Superior temporal gyrus (tissue), 1 donor: ENCODE data around the gene ZNF117.
"Not testable (repeated sequence)": the region's sequence is repeated elsewhere in the genome, so short reads cannot be mapped to it uniquely, and the experiment has no call there.

Experiments
- DNase-seq: peaks from one replicate; pipeline ENCODE4 v3.0.0-alpha.2; 2016; ENCODE audit errors: extremely low spot score

The ZNF117 gene

DNA sequence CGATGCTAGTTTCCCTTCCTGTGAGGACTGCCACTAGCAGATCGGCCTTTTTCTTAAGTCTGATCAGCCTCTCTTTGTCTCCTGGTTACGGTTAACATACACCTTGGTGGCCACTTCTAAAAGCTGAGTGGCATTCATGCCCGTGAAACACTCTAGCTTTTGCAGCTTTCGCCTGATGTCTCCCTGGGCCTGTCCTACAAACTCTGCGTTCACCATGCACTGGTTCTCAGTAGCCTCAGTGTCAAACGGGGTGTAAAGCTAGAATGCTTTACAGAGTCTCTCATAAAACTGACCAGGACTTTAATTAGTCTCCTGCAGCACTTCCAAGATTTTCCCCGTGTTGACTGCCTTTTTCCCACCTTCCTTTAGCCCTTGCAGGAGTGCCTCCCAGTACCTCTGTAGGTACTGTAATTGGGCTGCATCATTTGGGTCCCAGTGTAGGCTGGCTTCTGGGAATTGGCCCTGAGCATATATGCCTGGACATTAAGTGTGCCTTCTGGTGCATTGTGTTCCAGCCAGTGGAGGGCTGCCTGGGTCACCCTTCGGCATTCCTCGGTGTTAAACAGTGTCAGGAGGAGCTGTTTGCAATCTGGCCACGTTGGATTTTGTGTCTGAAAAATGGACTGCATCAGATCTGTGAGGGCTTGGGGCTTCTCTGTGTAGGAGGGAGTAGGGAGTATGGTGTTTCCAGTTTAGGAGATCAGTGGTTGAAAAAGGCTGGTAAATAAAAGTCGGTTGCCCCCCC is 6.5 kb upstream of the ZNF117 start:
- DNase-seq, result no peak

DNA sequence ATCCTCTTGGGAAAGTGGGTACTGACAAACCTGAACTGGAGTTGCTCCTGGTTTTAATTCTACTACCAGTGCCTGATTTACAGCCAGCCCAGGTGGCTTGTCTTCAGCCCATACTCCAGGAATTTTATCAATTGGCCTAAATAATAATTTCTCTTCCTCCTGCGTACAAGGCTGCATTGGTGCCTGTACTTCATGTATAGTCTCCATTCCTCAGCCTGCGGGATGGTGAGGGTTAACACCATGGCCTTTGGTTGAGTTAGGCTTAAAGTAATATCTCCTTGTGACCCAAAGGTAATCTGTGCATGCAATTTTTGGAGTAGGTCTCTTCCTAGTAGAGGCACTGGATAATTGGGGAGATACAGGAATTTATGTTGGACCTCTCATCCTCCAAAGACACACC is 5.5 kb upstream of the ZNF117 start:
- DNase-seq, result no peak

DNA sequence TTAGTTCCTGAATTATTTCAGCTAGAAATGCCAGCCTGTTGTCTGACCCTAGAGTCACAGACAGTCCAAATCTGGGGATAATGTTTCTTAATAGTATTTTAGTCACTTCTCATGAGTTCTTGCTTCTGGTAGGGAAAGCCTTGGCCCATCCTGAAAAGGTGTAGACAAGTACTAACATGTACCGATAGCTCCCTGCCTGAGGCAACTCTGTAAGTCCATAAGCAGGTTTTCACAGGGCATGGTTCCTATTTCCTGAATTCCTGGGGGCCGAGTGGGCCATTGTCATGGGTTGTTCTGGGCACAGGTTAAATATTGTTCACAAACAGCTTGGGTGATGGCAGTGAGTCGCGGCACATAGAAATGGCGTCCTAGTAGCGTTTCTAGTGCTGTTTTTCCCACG is 3.1 kb upstream of the ZNF117 start:
- no peak for DNase-seq

DNA sequence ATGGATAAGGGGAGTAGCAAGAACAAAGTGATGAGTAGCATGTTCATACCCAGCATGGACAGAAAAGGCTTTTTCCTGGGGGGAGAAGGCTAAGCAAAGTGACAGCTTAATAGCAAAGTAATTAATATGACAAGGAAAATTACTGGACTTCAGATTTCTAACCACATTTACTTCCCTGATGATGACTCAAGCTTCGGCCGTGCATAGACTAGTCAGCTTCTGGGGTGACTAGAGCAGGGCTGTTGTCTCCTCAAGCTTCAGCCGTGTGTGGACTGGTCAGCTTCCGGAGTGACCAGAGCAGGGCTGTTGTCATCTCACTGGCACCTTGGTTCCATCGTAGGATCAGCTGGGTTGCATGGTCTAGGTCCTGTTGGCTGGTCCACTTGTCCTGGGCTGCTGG is 2.1 kb upstream of the ZNF117 start:
- DNase-seq, result no peak

DNA sequence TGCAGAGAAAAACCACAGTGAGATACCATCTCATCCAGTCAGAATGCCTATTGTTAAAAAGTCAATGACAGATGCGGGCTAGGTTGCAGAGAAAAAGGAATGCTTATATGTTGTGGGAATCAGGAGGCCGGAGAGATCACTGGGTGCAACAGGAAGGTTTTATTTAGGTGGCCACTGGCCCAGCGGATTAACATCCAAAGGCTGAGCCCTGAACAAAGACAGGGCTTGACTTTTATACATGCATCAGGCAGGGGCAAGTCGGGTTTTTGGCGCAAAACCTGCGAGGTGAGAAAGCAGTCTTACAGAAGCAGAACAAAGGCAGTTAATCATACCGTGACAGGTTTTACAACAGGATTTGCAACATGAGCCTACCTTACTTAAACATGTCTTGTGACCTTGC is 620 bp downstream of the ZNF117 start:
- DNase-seq, result no peak

DNA sequence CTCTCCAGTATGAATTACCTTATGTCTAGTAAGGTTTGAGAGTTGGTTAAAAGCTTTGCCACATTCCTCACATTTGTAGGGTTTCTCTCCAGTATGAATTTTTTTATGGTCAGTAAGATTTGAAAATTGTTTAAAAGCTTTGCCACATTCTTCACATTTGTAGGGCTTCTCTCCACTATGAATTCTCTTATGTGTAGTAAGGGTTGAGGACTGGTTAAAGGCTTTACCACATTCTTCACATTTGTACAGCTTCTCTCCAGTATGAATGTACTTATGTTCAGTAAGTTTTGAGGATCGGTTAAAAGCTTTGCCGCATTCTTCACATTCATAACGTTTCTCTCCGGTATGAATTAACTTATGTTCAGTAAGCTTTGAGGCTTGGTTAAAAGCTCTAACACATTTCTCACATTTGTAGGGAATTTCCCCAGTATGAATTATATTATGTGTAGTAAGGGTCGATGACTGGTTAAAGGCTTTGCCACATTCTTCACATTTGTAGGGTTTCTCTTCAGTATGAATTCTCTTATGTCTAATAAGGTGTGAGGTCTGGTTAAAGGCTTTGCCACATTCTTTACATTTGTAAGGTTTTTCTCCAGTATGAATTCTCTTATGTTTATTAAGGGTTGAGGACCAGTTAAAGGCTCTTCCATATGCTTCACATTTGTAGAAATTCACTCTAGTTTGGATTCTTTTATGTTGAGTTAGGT is 12.2 kb downstream of the ZNF117 start:
- no peak for DNase-seq

DNA sequence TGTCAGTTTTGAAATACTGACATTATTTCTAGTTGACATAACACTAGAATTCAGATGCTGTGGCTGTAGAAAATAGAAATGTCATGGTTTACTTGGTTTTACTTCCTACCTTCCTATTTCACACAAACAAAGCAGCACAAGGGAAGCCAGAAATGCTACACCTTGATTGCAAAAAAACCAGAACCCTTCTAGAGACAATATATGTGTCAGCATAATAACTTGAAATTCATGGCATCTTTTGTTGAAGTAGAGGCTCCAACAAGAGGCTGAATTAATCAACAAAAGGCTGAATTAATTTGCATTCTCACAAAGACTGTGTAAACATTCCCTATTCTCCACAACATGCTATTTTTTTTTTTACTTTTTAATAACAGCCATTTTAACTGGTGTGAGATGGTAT is 25.2 kb downstream of the ZNF117 start:
- DNase-seq, result no peak

DNA sequence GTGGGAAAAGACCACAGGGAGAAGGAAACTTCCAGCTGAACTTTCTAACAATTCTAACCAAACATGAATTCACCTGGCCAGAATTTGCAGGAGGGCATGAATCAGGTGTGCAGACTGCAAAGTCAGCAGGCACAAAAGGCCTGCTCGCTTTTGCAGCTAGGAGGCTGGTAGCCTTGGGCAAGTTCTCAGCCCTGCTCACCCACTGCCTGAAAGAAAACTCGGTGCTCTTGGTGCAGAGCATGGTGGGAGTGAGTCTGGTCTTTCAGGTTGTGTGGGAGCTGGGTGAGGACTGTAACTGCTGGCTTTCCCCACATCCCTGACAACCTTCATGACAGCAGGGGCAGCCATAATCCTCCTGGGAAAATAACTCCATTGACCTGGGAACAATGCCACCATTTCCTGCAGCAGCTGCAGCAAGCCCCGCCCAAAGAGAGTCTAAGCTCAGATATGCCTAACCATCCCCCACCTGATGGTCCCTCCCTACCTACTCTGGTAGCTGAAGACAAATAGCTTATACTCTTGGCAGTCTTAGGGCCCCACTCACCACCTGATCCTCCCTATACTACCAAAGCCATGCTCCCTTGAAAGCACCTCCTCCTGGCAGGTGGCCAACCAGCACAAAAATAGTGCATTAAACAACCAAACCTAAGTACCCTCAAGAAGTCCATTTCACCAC is 31.6 kb downstream of the ZNF117 start:
- no peak for DNase-seq

DNA sequence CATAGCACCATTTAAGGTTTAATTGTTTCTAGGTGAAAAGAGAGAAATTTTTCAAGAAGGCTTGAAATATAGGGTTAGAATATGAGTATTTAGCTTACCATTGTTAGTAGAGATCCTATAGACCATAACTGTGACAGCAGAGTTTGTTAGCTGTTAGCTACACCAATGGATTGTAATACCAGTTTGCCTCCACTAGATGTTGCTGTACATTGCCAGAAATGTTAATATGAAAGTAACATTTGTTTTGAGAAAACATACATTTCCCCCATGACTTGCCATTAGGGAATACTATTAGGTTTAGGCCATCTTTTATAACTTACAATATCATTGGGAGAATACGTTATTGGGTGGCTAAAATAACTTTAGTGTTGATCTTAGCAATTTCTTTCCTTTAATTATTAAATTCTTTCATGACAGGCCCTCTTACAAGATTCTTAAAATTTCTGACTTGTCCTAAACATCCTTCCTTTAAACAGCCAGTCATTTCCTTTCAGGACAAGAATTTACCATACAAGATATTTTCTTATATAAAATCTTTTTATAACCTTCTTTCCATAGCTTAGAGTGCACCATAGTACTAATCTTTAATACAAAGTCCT is 39.5 kb downstream of the ZNF117 start:
- peak; percentile 87 for DNase-seq

DNA sequence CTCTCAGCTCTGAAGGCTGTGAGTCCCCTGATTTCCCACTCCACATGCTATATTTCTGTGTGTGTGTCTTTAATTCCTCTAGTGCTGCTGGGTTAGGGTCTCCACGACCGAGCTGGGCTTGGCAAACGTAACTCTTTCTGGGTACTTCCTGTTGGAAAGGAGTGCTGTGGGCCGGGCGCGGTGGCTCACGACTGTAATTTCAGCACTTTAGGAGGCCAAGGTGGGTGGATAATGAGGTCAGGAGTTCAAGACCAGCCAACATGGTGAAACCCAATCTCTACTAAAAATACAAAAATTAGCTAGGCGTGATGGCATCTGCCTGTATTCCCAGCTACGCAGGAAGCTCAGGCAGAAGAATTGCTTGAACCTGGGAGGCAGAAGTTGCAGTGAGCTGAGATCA is 40.2 kb downstream of the ZNF117 start:
- not testable (repeated sequence) for DNase-seq

DNA sequence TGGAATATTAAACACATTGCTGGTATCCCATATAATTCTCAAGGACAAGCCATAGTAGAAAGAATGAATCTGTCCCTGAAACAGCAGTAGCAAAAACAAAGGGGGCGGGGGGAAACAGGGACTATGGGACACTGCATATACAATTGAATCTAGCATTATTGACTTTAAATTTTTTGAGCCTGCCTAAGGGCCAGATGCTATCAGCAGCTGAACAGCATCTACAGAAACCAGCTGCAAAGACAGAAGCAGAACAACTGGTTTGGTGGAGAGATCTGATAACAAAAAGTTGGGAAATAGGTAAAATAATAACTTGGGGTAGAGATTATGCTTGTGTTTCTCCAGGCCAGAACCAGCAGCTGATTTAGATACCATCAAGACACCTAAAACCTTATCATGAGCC is 42.1 kb downstream of the ZNF117 start:
- not testable (repeated sequence) for DNase-seq

DNA sequence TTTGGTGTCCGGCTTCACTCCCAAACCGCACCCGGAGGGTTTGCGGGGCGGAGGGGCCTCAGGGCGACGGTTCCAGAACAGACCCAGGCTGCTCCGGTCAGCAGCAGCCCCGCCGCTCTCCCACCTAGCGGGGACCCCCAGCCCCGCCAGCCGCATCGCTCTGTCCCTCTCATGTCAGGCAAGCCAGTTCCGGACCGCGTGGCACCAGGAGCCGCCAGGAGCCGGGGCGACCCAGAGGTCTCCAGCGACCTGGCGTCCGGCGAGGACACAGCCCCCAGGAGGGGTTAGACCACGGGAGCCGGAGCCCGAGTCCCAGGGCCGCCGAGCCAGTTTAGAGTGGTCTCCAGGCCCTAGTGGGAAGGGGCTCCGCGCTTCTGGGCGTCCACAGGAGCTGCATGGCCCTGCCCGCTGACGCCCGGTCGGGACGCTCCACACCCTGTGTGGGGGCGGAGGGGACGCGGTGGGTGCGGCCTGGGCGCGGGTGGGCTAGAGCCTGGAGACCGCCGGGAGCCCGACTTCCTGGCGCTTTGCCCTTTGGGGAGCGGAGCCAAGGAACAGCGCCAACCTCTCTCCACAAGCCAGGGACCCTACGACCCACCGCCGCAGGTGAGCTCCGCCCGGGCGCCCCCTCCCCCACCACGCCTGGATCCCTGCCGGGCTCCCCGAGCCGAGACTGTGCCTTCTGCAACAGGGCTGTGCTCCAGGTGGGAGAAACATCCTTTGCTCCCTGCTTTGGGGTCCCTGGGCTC is 43.4 kb downstream of the ZNF117 start:
- DNase-seq, result no peak

DNA sequence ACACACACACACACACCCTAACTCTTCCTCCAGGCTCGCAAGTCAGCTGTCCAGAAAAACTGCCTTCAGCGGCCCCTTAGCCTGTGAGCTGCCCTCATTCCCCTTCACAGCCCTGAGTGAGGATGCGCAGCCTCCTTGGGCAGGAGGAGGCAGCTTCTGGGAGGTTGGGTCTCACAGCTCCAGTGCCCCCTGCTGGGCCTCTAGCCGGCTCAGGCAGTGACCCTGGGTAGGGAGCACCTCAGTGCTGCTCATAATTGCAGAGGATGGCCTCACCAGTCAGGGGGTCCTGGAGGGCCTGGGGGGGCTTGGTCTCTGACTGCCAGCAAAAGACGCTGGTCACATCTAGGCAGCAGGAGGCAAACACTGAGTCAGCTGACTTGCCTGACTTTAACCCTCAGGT is 44.1 kb downstream of the ZNF117 start:
- no peak for DNase-seq

DNA sequence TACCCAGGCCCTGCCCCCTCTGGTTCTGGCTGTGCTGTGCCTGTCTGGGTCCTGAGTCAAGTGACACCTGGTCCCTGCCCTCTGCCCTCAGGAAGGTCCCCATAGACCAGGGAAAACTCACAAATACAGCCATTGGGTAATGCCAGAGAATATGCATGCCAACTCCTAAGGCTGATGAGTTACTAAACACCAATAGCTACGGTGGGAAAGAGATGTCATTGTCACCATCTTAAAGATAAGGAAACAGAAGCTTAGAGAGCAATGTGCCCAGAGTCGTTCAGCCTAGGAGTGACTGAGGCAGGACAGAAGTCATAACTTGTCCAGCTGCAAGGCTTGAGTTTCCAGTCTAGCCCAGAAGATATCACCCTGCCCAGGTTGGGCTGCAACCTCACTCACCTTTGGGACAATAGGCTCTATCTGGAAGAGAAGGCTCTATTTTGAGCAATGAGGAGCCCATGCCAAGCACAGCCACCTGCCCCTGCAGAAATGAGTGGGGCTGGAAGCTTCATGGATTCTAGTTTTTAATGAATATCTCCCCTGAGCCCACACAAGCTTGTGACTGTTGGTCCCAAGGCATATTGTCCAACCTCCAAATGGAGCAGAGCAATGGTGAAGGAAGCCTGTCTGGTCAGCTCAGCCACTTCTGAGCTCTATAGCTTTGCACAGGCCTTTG is 45.2 kb downstream of the ZNF117 start:
- no peak for DNase-seq

DNA sequence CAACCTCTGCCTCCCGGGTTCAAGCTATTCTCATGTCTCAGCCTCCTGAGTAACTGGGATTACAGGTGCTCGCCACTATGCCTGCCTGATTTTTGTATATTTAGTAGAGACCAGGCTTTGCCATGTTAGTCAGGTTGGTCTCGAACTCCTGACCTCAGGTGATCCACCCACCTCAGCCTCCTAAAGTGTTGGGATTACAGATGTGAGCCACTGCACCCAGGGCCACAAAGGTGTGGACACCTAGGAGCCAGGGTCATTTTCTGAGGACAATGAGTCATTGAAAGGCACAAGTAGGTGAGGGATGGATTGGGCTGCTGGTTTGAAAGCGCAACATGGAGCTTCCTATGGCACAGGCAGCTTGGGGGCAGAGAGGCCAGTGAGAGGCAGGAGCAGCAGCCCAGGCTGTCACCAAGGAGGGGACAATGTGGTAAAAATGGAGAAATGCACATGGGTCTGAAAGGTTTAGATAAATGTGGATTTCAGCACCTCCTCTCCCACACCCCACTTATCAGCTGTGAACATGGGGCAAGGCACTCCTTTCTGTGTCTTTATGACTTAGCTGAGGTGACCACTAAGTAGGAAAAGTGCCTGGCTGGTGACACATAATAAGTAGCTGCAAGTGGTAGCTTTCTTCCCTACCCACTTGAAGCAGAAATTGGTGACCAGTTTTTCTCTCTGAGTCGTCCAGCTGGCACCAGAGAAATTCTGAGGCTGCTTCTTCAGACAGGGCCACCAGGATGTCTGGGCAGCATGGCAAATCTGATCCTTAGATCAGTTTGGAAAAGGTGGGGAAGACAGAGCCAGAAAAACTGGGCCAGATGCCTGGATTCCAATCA is 46.0 kb downstream of the ZNF117 start:
- DNase-seq, result not testable (repeated sequence)

DNA sequence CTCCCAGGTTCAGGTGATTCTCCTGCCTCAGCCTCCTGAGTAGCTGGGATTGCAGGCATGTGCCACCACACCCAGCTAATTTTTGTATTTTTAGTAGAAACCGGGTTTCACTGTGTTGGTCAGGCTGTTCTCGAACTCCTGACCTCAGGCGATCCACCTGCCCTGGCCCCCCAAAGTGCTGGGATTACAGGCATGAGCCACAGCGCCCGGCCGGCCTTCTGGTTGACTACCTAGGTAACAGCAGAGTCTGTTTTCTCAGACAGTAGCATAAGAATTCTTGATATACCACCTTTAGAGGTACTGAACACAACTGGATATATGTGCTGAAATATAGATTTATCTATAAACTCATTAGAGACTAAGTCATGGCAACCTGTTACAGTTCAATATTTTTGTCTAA is 50.8 kb downstream of the ZNF117 start:
- DNase-seq, result not testable (repeated sequence)

DNA sequence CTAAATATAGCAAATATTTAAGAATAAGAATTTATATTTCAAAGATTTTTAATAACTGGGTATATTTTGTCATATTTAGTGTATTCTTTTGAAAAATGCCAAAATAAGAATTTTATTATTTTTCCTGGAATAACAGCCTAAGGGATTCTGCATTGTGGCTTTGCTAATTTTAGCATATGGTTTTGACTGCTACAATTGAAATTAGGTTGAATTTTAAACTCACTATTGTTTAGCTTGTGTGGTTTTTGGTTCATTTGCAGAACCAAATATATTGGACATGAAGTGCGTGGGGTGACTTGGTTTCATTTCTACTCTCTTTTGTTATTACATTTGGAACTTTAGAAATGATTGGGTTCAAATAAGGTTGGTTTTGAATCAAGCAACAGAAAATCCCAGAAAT is 52.3 kb downstream of the ZNF117 start:
- no peak for DNase-seq

DNA sequence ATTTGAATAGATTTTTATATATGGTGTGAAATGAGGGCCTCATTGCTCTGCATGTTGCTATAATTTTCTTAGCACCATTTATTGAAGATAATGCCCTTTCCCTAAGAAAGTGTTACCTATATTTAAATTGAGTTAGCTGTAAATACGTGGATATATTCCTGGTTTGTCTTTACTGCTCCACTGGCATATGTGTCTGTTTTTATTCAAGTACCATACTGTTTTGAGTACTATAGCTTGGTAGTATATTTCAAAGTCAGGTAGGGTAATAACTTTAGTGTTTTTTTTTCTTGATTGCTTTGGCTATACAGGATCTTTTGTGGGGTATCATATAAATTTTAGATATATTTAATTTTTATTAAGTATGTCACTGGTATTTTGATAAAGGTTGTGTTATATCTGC is 56.4 kb downstream of the ZNF117 start:
- DNase-seq, result no peak

DNA sequence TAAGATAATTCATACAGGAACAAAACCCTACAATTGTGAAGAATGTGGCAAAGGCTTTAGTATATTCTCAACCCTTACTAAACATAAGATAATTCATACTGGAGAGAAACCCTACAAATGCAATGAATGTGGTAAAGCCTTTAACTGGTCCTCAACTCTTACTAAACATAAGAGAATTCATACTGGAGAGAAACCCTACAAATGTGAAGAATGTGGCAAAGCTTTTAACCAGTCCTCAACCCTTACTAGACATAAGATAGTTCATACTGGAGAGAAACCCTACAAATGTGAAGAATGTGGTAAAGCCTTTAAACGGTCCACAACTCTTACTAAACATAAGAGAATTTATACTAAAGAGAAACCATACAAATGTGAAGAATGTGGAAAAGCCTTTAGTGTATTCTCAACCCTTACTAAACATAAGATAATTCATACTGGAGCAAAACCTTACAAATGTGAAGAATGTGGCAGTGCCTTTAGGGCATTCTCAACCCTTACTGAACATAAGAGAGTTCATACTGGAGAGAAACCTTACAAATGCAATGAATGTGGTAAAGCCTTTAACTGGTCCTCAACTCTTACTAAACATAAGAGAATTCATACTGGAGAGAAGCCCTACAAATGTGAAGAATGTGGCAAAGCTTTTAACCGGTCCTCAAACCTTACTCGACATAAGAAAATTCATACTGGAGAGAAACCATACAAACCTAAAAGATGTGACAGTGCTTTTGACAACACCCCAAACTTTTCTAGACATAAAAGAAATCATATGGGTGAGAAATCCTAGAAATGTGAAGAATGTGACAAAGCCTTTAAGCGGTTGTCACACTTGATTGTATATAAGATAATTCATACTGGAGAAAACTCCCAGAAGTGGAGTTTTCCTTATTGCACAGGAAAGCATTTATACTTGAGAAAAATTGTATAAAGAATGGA is 62.3 kb downstream of the ZNF117 start:
- not testable (repeated sequence) for DNase-seq
